Measurements from ENCODE around the gene GNA12.

DNA sequence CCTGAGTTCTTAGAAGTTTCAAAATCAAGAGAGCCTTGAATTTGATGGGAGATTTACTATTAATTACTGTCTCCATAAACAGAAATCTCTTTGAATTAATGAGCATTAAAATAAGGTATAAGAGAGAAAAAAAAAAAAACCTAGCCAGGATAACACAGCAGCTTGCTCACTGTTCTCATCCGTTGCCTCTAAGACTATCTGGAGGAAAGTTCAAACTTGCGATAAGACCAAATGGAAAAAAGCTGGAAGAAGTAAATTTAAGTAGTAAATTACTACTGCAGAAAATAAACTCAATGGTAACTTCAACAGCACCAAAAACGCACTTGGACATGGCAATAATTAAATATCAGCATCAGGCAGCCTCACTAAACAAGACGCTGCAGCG is 36.7 kb downstream of the GNA12 start:
- no peak for TF ChIP-seq CTCF (IDR thresholded peaks at IDR 0.05; ENCODE audit: insufficient read depth, low read depth, low read length)
- TF ChIP-seq EZH2 (IDR thresholded peaks at IDR 0.05; ENCODE audit: insufficient read depth, low read length): no peak
